WTC11 (cell line): ENCODE measurements around the gene MAP2K1. TPM values are rescaled to one million over a fixed set of nuclear protein-coding genes. Genes with fewer than 3 reads are reported as not detected.

Experiments used
- ATAC-seq: fragments of 200-7000 bp; cut with Tn5 transposase; 2 replicates; pipeline ENCODE4 v1.10.0; 2021; ENCODE audit warnings: mild to moderate bottlenecking, moderate library complexity
- CTCF ChIA-PET: fragments of 300-600 bp; sonication (Branson Sonifier 250); formaldehyde crosslinking; loops from one replicate; lab custom pipeline; 2021; ENCODE audit warnings: antibody characterized with exemption; lab: Charles Lee
- POLR2A ChIA-PET: fragments of 350-600 bp; sonication (Branson Sonifier 250); formaldehyde crosslinking; loops from one replicate; lab custom pipeline; 2021; ENCODE audit warnings: antibody characterized with exemption; lab: Charles Lee
- DNase-seq: peaks from one replicate; pipeline ENCODE4 v3.0.0; 2021; ENCODE audit warnings: low spot score
- H3K27ac Mint-ChIP-seq: 2 replicates; pipeline ENCODE4 v1.8.0; 2021; ENCODE audit warnings: mixed read lengths
- H3K27me3 Mint-ChIP-seq: 2 replicates; pipeline ENCODE4 v1.8.0; 2021; ENCODE audit warnings: low read depth, mild to moderate bottlenecking, moderate library complexity, mixed read lengths
- H3K36me3 Mint-ChIP-seq: 2 replicates; pipeline ENCODE4 v1.8.0; 2021; ENCODE audit warnings: mixed read lengths
- H3K4me1 Mint-ChIP-seq: 2 replicates; pipeline ENCODE4 v1.8.0; 2022; ENCODE audit warnings: mixed read lengths
- H3K4me3 Mint-ChIP-seq: 2 replicates; pipeline ENCODE4 v1.8.0; 2021; ENCODE audit warnings: mild to moderate bottlenecking, moderate library complexity, mixed read lengths
- H3K9me3 Mint-ChIP-seq: 2 replicates; pipeline ENCODE4 v1.8.0; 2021; ENCODE audit warnings: mixed read lengths
- CREM ChIP-seq: sonication (generic); formaldehyde crosslinking; IDR thresholded peaks from 2 replicates; pipeline ENCODE4 v1.8.1; 2022; ENCODE audit warnings: mild to moderate bottlenecking, missing genetic modification reagents, moderate library complexity
- CTCF ChIP-seq: fragments of 200-600 bp; IDR thresholded peaks from 2 replicates; pipeline ENCODE4 v1.8.0; 2022; ENCODE audit warnings: antibody characterized with exemption
- EMX1 ChIP-seq: fragments of 250-450 bp; sonication (Bioruptor Pico); IDR thresholded peaks from 2 replicates; pipeline ENCODE4 v1.8.0; 2021; ENCODE audit warnings: mild to moderate bottlenecking
- FOXJ3 ChIP-seq: sonication (generic); formaldehyde crosslinking; IDR thresholded peaks from 2 replicates; pipeline ENCODE4 v1.9.0; 2021; ENCODE audit warnings: missing genetic modification reagents, mild to moderate bottlenecking, borderline replicate concordance
- FOXP1 ChIP-seq: sonication (generic); formaldehyde crosslinking; IDR thresholded peaks from 2 replicates; pipeline ENCODE4 v1.8.0; 2022; ENCODE audit warnings: missing genetic modification reagents, mild to moderate bottlenecking, moderate library complexity, borderline replicate concordance
- GABPB1 ChIP-seq: sonication (generic); formaldehyde crosslinking; IDR thresholded peaks from 2 replicates; pipeline ENCODE4 v1.8.1; 2023; ENCODE audit warnings: mild to moderate bottlenecking, missing genetic modification reagents
- GTF2I ChIP-seq: fragments of 250-450 bp; sonication (Bioruptor Pico); conservative IDR thresholded peaks from 2 replicates; pipeline ENCODE4 v1.4.0; 2021; ENCODE audit warnings: mild to moderate bottlenecking
- JAZF1 ChIP-seq: fragments of 250-450 bp; sonication (Bioruptor Pico); IDR thresholded peaks from 2 replicates; pipeline ENCODE4 v1.9.0; 2021; ENCODE audit warnings: moderate library complexity, mild to moderate bottlenecking, inconsistent platforms
- KAT7 ChIP-seq: sonication (generic); formaldehyde crosslinking; IDR thresholded peaks from 2 replicates; pipeline ENCODE4 v1.8.1; 2023; ENCODE audit warnings: missing genetic modification reagents, mild to moderate bottlenecking, borderline replicate concordance
- NR3C1 ChIP-seq: sonication (generic); formaldehyde crosslinking; conservative IDR thresholded peaks from 2 replicates; pipeline ENCODE4 v1.8.1; 2023; ENCODE audit warnings: low read depth, mild to moderate bottlenecking, missing genetic modification reagents
- PRDM15 ChIP-seq: sonication (generic); formaldehyde crosslinking; IDR thresholded peaks from 2 replicates; pipeline ENCODE4 v1.8.0; 2022; ENCODE audit warnings: missing genetic modification reagents
- RORB ChIP-seq: fragments of 250-450 bp; sonication (Bioruptor Pico); IDR thresholded peaks from 2 replicates; pipeline ENCODE4 v1.9.0; 2021; ENCODE audit warnings: mild to moderate bottlenecking
- TCF7 ChIP-seq: sonication (generic); formaldehyde crosslinking; IDR thresholded peaks from 2 replicates; pipeline ENCODE4 v1.8.0; 2022; ENCODE audit warnings: mild to moderate bottlenecking, low read depth, missing genetic modification reagents, moderate library complexity
- ZNF671 ChIP-seq: fragments of 250-450 bp; sonication (Bioruptor Pico); IDR thresholded peaks from 2 replicates; pipeline ENCODE4 v1.8.0; 2021; ENCODE audit warnings: mild to moderate bottlenecking
- total RNA-seq: library from RNA; stranded (reverse); gene quantifications from 3 replicates; pipeline ENCODE4 v1.2.3, GENCODE V29; 2021
- TF ChIP-seq, protein P1 (sequence below): sonication (generic); formaldehyde crosslinking; IDR thresholded peaks from 2 replicates; pipeline ENCODE4 v1.8.1; 2023; ENCODE audit warnings: mild to moderate bottlenecking, missing genetic modification reagents
- TF ChIP-seq, protein P2 (sequence below): sonication (generic); formaldehyde crosslinking; conservative IDR thresholded peaks from 2 replicates; pipeline ENCODE4 v1.8.1; 2022; ENCODE audit warnings: mild to moderate bottlenecking, missing genetic modification reagents
- TF ChIP-seq, protein P3 (sequence below): sonication (generic); formaldehyde crosslinking; IDR thresholded peaks from 2 replicates; pipeline ENCODE4 v1.8.0; 2023; ENCODE audit warnings: mild to moderate bottlenecking, missing genetic modification reagents
- TF ChIP-seq, protein P4 (sequence below): fragments of 250-450 bp; sonication (Bioruptor Pico); IDR thresholded peaks from 2 replicates; pipeline ENCODE4 v2.1.2; 2022; ENCODE audit warnings: mild to moderate bottlenecking, moderate library complexity
- TF ChIP-seq, protein P5 (sequence below): sonication (generic); formaldehyde crosslinking; IDR thresholded peaks from 2 replicates; pipeline ENCODE4 v1.8.0; 2022; ENCODE audit warnings: mild to moderate bottlenecking, missing genetic modification reagents
- TF ChIP-seq, protein P6 (sequence below): sonication (generic); formaldehyde crosslinking; IDR thresholded peaks from 2 replicates; pipeline ENCODE4 v1.8.1; 2022; ENCODE audit warnings: low read depth, mild to moderate bottlenecking, moderate library complexity, missing genetic modification reagents, borderline replicate concordance

MAP2K1 gene
- total RNA-seq, 1 experiment from 2014 or later: 93.0 TPM

GRCh38 chr15:66417736-66418135 is 31.0 kb downstream of the MAP2K1 start (continued):
- TF ChIP-seq PRDM15 (CRISPR knock-in tag): no peak
- TF ChIP-seq, protein P1, sequence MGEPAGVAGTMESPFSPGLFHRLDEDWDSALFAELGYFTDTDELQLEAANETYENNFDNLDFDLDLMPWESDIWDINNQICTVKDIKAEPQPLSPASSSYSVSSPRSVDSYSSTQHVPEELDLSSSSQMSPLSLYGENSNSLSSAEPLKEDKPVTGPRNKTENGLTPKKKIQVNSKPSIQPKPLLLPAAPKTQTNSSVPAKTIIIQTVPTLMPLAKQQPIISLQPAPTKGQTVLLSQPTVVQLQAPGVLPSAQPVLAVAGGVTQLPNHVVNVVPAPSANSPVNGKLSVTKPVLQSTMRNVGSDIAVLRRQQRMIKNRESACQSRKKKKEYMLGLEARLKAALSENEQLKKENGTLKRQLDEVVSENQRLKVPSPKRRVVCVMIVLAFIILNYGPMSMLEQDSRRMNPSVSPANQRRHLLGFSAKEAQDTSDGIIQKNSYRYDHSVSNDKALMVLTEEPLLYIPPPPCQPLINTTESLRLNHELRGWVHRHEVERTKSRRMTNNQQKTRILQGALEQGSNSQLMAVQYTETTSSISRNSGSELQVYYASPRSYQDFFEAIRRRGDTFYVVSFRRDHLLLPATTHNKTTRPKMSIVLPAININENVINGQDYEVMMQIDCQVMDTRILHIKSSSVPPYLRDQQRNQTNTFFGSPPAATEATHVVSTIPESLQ (CRISPR knock-in tag): no peak
- TF ChIP-seq, protein P2, sequence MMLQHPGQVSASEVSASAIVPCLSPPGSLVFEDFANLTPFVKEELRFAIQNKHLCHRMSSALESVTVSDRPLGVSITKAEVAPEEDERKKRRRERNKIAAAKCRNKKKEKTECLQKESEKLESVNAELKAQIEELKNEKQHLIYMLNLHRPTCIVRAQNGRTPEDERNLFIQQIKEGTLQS (CRISPR knock-in tag): no peak
- TF ChIP-seq FOXP1: no peak
- TF ChIP-seq ZNF671: no peak
- TF ChIP-seq, protein P3, sequence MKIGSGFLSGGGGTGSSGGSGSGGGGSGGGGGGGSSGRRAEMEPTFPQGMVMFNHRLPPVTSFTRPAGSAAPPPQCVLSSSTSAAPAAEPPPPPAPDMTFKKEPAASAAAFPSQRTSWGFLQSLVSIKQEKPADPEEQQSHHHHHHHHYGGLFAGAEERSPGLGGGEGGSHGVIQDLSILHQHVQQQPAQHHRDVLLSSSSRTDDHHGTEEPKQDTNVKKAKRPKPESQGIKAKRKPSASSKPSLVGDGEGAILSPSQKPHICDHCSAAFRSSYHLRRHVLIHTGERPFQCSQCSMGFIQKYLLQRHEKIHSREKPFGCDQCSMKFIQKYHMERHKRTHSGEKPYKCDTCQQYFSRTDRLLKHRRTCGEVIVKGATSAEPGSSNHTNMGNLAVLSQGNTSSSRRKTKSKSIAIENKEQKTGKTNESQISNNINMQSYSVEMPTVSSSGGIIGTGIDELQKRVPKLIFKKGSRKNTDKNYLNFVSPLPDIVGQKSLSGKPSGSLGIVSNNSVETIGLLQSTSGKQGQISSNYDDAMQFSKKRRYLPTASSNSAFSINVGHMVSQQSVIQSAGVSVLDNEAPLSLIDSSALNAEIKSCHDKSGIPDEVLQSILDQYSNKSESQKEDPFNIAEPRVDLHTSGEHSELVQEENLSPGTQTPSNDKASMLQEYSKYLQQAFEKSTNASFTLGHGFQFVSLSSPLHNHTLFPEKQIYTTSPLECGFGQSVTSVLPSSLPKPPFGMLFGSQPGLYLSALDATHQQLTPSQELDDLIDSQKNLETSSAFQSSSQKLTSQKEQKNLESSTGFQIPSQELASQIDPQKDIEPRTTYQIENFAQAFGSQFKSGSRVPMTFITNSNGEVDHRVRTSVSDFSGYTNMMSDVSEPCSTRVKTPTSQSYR: no peak
- TF ChIP-seq, protein P4, sequence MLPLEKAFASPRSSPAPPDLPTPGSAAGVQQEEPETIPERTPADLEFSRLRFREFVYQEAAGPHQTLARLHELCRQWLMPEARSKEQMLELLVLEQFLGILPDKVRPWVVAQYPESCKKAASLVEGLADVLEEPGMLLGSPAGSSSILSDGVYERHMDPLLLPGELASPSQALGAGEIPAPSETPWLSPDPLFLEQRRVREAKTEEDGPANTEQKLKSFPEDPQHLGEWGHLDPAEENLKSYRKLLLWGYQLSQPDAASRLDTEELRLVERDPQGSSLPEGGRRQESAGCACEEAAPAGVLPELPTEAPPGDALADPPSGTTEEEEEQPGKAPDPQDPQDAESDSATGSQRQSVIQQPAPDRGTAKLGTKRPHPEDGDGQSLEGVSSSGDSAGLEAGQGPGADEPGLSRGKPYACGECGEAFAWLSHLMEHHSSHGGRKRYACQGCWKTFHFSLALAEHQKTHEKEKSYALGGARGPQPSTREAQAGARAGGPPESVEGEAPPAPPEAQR (CRISPR knock-in tag): no peak
- TF ChIP-seq, protein P5, sequence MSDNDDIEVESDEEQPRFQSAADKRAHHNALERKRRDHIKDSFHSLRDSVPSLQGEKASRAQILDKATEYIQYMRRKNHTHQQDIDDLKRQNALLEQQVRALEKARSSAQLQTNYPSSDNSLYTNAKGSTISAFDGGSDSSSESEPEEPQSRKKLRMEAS (CRISPR knock-in tag): no peak

- peak overlapping the region; percentile 12; the same call in 1 of the 2 replicates for H3K27ac Mint-ChIP-seq
- ChIA-PET POLR2A (no interaction called here), CTCF (no interaction called here)
- ATAC-seq (no peak), DNase-seq (no peak)
- H3K4me1 Mint-ChIP-seq: peaks cover 43% of the 10 kb centered on the region
- H3K4me3 Mint-ChIP-seq: no peak overlapping the region
- H3K9me3 Mint-ChIP-seq: peaks cover 10% of the 10 kb centered on the region
- H3K36me3 Mint-ChIP-seq: peaks cover 14% of the 10 kb centered on the region
- TF ChIP-seq EMX1 (CRISPR knock-in tag) (no peak), ZNF671 (no peak), RORB (CRISPR knock-in tag) (no peak)
- H3K27me3 Mint-ChIP-seq: no peaks in the 10 kb centered on the region
Measured at GRCh38 chr15:66419471-66419870, 32.8 kb downstream of the MAP2K1 start.

- peaks cover 37% of the 10 kb centered on the region for H3K4me1 Mint-ChIP-seq
- no peak overlapping the region for H3K4me3 Mint-ChIP-seq
- DNase-seq (no peak), ATAC-seq (no peak)
- H3K36me3 Mint-ChIP-seq: peaks cover 3% of the 10 kb centered on the region; the same call in 1 of the 2 replicates
- POLR2A ChIA-PET: no interaction called here
- CTCF ChIA-PET: no interaction called here
- H3K27ac Mint-ChIP-seq: peak overlapping the region; percentile 55
- no peaks in the 10 kb centered on the region for H3K27me3 Mint-ChIP-seq
- no peaks in the 10 kb centered on the region for H3K9me3 Mint-ChIP-seq
- no peak for TF ChIP-seq CTCF
- TF ChIP-seq ZNF671: no peak
- no peak for TF ChIP-seq NR3C1 (CRISPR knock-in tag)
- no peak for TF ChIP-seq JAZF1 (CRISPR knock-in tag)
- no peak for TF ChIP-seq CREM
- no peak for TF ChIP-seq FOXJ3 (CRISPR knock-in tag)
- TF ChIP-seq, protein P6, sequence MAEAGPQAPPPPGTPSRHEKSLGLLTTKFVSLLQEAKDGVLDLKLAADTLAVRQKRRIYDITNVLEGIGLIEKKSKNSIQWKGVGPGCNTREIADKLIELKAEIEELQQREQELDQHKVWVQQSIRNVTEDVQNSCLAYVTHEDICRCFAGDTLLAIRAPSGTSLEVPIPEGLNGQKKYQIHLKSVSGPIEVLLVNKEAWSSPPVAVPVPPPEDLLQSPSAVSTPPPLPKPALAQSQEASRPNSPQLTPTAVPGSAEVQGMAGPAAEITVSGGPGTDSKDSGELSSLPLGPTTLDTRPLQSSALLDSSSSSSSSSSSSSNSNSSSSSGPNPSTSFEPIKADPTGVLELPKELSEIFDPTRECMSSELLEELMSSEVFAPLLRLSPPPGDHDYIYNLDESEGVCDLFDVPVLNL: no peak
- no peak for TF ChIP-seq GABPB1
- TF ChIP-seq TCF7 (CRISPR knock-in tag): no peak
- no peak for TF ChIP-seq FOXP1
- no peak for TF ChIP-seq GTF2I
- TF ChIP-seq KAT7 (CRISPR knock-in tag): no peak
Measured at GRCh38 chr15:66422347-66422746, 35.6 kb downstream of the MAP2K1 start.
